C4-2B (cell line): ENCODE data around the gene LCNL1.

ENCODE experiments used
- ZFX ChIP-seq: fragments of 450-650 bp; IDR thresholded peaks from 2 replicates; pipeline ENCODE4 v1.6.1; 2017
- TF ChIP-seq, protein P1 (sequence below): fragments of 450-650 bp; conservative IDR thresholded peaks from 2 replicates; pipeline ENCODE4 v1.5.1; 2017; ENCODE audit warnings: mild to moderate bottlenecking

DNA sequence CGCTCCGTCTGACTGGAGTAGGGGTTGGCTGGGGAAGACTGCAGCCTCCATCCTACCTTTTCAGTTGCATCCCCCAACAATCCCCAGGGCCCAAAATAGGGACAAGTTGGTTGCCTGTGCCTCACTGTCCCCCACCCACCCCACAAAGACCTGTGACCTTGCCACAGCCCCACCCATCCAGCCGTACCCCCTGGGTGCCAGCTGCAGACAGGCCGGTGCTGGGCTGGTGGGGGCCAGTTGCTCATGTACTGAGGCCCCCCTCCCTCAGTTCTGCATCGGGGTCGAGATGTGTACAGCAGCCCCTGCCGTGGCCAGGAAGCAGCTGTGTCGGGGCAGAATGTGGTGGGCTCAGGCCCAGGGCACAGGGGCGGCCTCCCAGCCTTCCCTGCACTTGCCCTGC is 374 bp downstream of the LCNL1 start:
- TF ChIP-seq, protein P1, sequence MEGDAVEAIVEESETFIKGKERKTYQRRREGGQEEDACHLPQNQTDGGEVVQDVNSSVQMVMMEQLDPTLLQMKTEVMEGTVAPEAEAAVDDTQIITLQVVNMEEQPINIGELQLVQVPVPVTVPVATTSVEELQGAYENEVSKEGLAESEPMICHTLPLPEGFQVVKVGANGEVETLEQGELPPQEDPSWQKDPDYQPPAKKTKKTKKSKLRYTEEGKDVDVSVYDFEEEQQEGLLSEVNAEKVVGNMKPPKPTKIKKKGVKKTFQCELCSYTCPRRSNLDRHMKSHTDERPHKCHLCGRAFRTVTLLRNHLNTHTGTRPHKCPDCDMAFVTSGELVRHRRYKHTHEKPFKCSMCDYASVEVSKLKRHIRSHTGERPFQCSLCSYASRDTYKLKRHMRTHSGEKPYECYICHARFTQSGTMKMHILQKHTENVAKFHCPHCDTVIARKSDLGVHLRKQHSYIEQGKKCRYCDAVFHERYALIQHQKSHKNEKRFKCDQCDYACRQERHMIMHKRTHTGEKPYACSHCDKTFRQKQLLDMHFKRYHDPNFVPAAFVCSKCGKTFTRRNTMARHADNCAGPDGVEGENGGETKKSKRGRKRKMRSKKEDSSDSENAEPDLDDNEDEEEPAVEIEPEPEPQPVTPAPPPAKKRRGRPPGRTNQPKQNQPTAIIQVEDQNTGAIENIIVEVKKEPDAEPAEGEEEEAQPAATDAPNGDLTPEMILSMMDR: no peak
- no peak for TF ChIP-seq ZFX
